Measurements from ENCODE around the gene LPAR2. TPM values are rescaled to one million over a fixed set of nuclear protein-coding genes. Genes with fewer than 3 reads are reported as not detected.

LPAR2 gene
- total and polyA plus RNA-seq, 8 donors = 4.1 to 156 (median 19.0) TPM

GRCh38 chr19:19592690-19593089 lies 35.3 kb downstream of the LPAR2 start:
- Histone ChIP-seq H3K4me3 (no peak overlapping the region), H3K27me3 (no peaks in the 10 kb centered on the region), H3K9me3 (no peaks in the 10 kb centered on the region), H3K4me1 (peaks cover 12 to 38% (median 29%) of the 10 kb centered on the region in 4 donors), H3K27ac (no peak overlapping the region), H3K36me3 (no peaks in the 10 kb centered on the region)
- no peak for TF ChIP-seq CTCF (IDR thresholded peaks at IDR 0.05)
- TF ChIP-seq POLR2AphosphoS5 (IDR thresholded peaks at IDR 0.05) = no peak
- no peak for TF ChIP-seq EP300 (IDR thresholded peaks at IDR 0.05)
- TF ChIP-seq POLR2A (IDR thresholded peaks at IDR 0.05) = no peak
- DNase-seq = no peak
- intact Hi-C loops (cut with DNase I; ENCODE audit: low total_unique reads) = no loop called here
- 91 to 96% (median 95%) methylated on average over 4 to 10 of the region's 10 CpGs for WGBS, 5 donors

GRCh38 chr19:19591133-19591825 lies 36.7 kb downstream of the LPAR2 start:
- Histone ChIP-seq H3K27ac (peak overlapping the region; percentile 64 to 80 (median 72)), H3K27me3 (no peaks in the 10 kb centered on the region), H3K9me3 (no peaks in the 10 kb centered on the region), H3K36me3 (no peaks in the 10 kb centered on the region), H3K4me3 (no peak overlapping the region), H3K4me1 (peaks cover 12 to 38% (median 29%) of the 10 kb centered on the region in 4 donors)
- peak; percentile 53 to 92 for DNase-seq
- 24 to 40% (median 33%) methylated on average over 13 of the region's 13 CpGs for WGBS, 5 donors
- intact Hi-C loops (cut with DNase I; ENCODE audit: low total_unique reads) = no loop called here
- TF ChIP-seq POLR2A (IDR thresholded peaks at IDR 0.05) (no peak), POLR2AphosphoS5 (IDR thresholded peaks at IDR 0.05) (peak in 2 of 3 donors; percentile 63 to 78)

- peaks cover 12 to 20% (median 14%) of the 10 kb centered on the region in 4 donors for H3K4me1 ChIP-seq
- intact Hi-C loops (cut with DNase I; ENCODE audit: low total_unique reads) = no loop called here
- 87 to 92% (median 89%) methylated on average over 2 of the region's 2 CpGs for WGBS, 5 donors
- no peak overlapping the region for H3K4me3 ChIP-seq
- no peak for DNase-seq
- no peak overlapping the region for H3K27ac ChIP-seq
- TF ChIP-seq CTCF (IDR thresholded peaks at IDR 0.05) (no peak), POLR2A (IDR thresholded peaks at IDR 0.05) (no peak)
- no peaks in the 10 kb centered on the region for H3K27me3 ChIP-seq
- no peaks in the 10 kb centered on the region for H3K9me3 ChIP-seq
- H3K36me3 ChIP-seq = no peaks in the 10 kb centered on the region
Observed at GRCh38 chr19:19588546-19588945, 39.5 kb downstream of the LPAR2 start.

- WGBS, 5 donors = 94 to 97% (median 95%) methylated on average over 5 of the region's 5 CpGs
- intact Hi-C loops (cut with DNase I; ENCODE audit: low total_unique reads) = no loop called here
- H3K36me3 ChIP-seq = no peaks in the 10 kb centered on the region
- no peak overlapping the region for H3K27ac ChIP-seq
- H3K9me3 ChIP-seq = no peaks in the 10 kb centered on the region
- TF ChIP-seq POLR2AphosphoS5 (IDR thresholded peaks at IDR 0.05) = no peak
- no peak for TF ChIP-seq EP300 (IDR thresholded peaks at IDR 0.05)
- no peak for TF ChIP-seq CTCF (IDR thresholded peaks at IDR 0.05)
- TF ChIP-seq POLR2A (IDR thresholded peaks at IDR 0.05) = no peak
- DNase-seq = no peak
- H3K27me3 ChIP-seq = no peaks in the 10 kb centered on the region
- H3K4me1 ChIP-seq = peaks cover 12 to 20% (median 14%) of the 10 kb centered on the region in 4 donors
- no peak overlapping the region for H3K4me3 ChIP-seq
Observed at GRCh38 chr19:19587771-19588170, 40.2 kb downstream of the LPAR2 start.

GRCh38 chr19:19584356-19584755 lies 43.7 kb downstream of the LPAR2 start:
- no peaks in the 10 kb centered on the region for H3K9me3 ChIP-seq
- DNase-seq = no peak
- H3K27ac ChIP-seq = no peak overlapping the region
- intact Hi-C loops (cut with DNase I; ENCODE audit: low total_unique reads) = no loop called here
- H3K4me1 ChIP-seq = peaks cover 0 to 22% (median 13%) of the 10 kb centered on the region in 4 donors
- no peak overlapping the region for H3K4me3 ChIP-seq
- 92 to 95% (median 92%) methylated on average over 3 to 6 of the region's 6 CpGs for WGBS, 5 donors
- no peak for TF ChIP-seq EP300 (IDR thresholded peaks at IDR 0.05)
- no peaks in the 10 kb centered on the region for H3K36me3 ChIP-seq
- no peaks in the 10 kb centered on the region for H3K27me3 ChIP-seq
